Astrocyte (in vitro differentiated cells and primary cell): ENCODE results near the gene SPESP1. TPM values are rescaled to one million over a fixed set of nuclear protein-coding genes. Genes with fewer than 3 reads are reported as not detected.

ENCODE experiments used
- DNase-seq: peaks from one replicate; pipeline ENCODE4 v3.0.0-alpha.2; 2010; ENCODE audit warnings: low read depth
- FAIRE-seq: peaks from 2 replicates; lab custom pipeline; 2011; peaks lifted over from hg19 to GRCh38; lab: Jason Lieb, UNC
- H2AFZ ChIP-seq: 2 replicates; pipeline ENCODE4 v1.6.0; 2012; ENCODE audit warnings: low read depth, low read length, inconsistent platforms
- H3K27ac ChIP-seq: 2 replicates; pipeline ENCODE4 v1.5.1; 2011; ENCODE audit warnings: low read depth, low read length, inconsistent platforms
- H3K27me3 ChIP-seq: 2 replicates; pipeline ENCODE4 v1.6.0; 2011; ENCODE audit warnings: low read length, inconsistent platforms; ENCODE audit not compliant: insufficient read depth
- H3K36me3 ChIP-seq: 2 replicates; pipeline ENCODE4 v1.5.1; 2011; ENCODE audit warnings: low read length, inconsistent platforms; ENCODE audit not compliant: insufficient read depth
- H3K4me1 ChIP-seq: 2 replicates; pipeline ENCODE4 v1.5.1; 2011; ENCODE audit warnings: low read length, inconsistent platforms; ENCODE audit not compliant: insufficient read depth
- H3K4me2 ChIP-seq: 2 replicates; pipeline ENCODE4 v1.6.0; 2012; ENCODE audit warnings: low read length, inconsistent platforms
- H3K4me3 ChIP-seq: 2 replicates; pipeline ENCODE4 v1.5.1; 2011; ENCODE audit warnings: low read depth, mild to moderate bottlenecking, low read length, inconsistent platforms; ENCODE audit not compliant: insufficient read depth
- H3K79me2 ChIP-seq: 2 replicates; pipeline ENCODE4 v1.6.0; 2012; ENCODE audit warnings: mild to moderate bottlenecking, low read length, inconsistent platforms; ENCODE audit not compliant: insufficient read depth
- H3K9ac ChIP-seq: 2 replicates; pipeline ENCODE4 v1.6.0; 2012; ENCODE audit warnings: mild to moderate bottlenecking, low read length, inconsistent platforms
- H3K9me3 ChIP-seq: 2 replicates; pipeline ENCODE4 v1.5.1; 2012; ENCODE audit warnings: low read depth, mild to moderate bottlenecking, low read length, inconsistent platforms; ENCODE audit not compliant: insufficient read depth
- H4K20me1 ChIP-seq: 2 replicates; pipeline ENCODE4 v1.6.0; 2012; ENCODE audit warnings: low read length, inconsistent platforms; ENCODE audit not compliant: insufficient read depth
- H3K27ac Mint-ChIP-seq: one replicate; pipeline ENCODE4 v1.8.0; 2021; ENCODE audit warnings: mild to moderate bottlenecking, mixed read lengths; ENCODE audit not compliant: unreplicated experiment
- H3K27me3 Mint-ChIP-seq: one replicate; pipeline ENCODE4 v1.8.0; 2021; ENCODE audit warnings: low read depth, mixed read lengths; ENCODE audit not compliant: unreplicated experiment
- H3K36me3 Mint-ChIP-seq: one replicate; pipeline ENCODE4 v1.8.0; 2021; ENCODE audit warnings: low read depth, mixed read lengths; ENCODE audit not compliant: unreplicated experiment
- H3K4me1 Mint-ChIP-seq: one replicate; pipeline ENCODE4 v1.8.0; 2021; ENCODE audit warnings: low read depth, mixed read lengths; ENCODE audit not compliant: unreplicated experiment
- H3K4me3 Mint-ChIP-seq: one replicate; pipeline ENCODE4 v1.8.0; 2021; ENCODE audit warnings: mild to moderate bottlenecking, moderate library complexity, mixed read lengths; ENCODE audit not compliant: unreplicated experiment
- H3K9me3 Mint-ChIP-seq: one replicate; pipeline ENCODE4 v1.8.0; 2021; ENCODE audit warnings: mild to moderate bottlenecking, mixed read lengths; ENCODE audit not compliant: unreplicated experiment
- EZH2 ChIP-seq: IDR thresholded peaks from 2 replicates; pipeline ENCODE4 v1.6.1; 2012; ENCODE audit warnings: mild to moderate bottlenecking, low read length, inconsistent platforms; ENCODE audit not compliant: insufficient read depth
- total RNA-seq: library from RNA; stranded (reverse); gene quantifications from 2 replicates; pipeline ENCODE4 v1.2.1, GENCODE V29; 2021
- TF ChIP-seq, protein P1 (sequence below): IDR thresholded peaks from 2 replicates; pipeline ENCODE4 v1.5.1; 2011; ENCODE audit warnings: low read depth, mild to moderate bottlenecking, inconsistent platforms, low read length, moderate library complexity; ENCODE audit not compliant: insufficient read depth

The SPESP1 gene
- total RNA-seq, 1 donor from 2014 or later, result not detected

DNA sequence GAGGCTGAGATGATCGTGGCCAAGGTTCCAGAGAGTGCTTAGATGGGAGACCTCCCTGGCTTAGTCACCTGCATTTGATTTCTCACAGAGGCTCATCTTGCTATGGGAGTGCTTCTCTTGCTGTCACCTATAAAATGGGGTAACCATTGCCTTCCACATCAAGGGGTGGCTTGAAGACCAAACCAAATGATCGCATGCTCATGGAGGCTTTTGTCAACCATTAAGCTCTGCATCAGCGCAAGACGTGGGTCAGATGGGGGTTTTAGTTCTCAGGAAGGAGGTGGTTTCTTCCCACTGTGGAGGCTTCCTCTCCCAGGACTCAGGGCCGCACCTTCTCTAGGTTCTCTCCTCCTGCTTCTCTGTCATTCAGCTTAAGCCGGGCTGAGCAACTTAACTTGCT lies 56.8 kb downstream of the SPESP1 start:
- TF ChIP-seq, protein P1, sequence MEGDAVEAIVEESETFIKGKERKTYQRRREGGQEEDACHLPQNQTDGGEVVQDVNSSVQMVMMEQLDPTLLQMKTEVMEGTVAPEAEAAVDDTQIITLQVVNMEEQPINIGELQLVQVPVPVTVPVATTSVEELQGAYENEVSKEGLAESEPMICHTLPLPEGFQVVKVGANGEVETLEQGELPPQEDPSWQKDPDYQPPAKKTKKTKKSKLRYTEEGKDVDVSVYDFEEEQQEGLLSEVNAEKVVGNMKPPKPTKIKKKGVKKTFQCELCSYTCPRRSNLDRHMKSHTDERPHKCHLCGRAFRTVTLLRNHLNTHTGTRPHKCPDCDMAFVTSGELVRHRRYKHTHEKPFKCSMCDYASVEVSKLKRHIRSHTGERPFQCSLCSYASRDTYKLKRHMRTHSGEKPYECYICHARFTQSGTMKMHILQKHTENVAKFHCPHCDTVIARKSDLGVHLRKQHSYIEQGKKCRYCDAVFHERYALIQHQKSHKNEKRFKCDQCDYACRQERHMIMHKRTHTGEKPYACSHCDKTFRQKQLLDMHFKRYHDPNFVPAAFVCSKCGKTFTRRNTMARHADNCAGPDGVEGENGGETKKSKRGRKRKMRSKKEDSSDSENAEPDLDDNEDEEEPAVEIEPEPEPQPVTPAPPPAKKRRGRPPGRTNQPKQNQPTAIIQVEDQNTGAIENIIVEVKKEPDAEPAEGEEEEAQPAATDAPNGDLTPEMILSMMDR, result no peak
- TF ChIP-seq EZH2, result no peak
- Mint-ChIP-seq H3K27me3 (peaks cover 24% of the 10 kb centered on the region), H3K9me3 (peaks cover 4% of the 10 kb centered on the region), H3K4me3 (no peak overlapping the region), H3K36me3 (no peaks in the 10 kb centered on the region), H3K27ac (no peak overlapping the region), H3K4me1 (peaks cover 14% of the 10 kb centered on the region)
- Histone ChIP-seq H3K4me1 (no peaks in the 10 kb centered on the region), H3K9me3 (no peaks in the 10 kb centered on the region), H3K4me3 (no peak overlapping the region), H3K27me3 (peaks cover 11% of the 10 kb centered on the region), H3K4me2 (no peak overlapping the region), H4K20me1 (no peaks in the 10 kb centered on the region), H3K79me2 (no peaks in the 10 kb centered on the region), H3K36me3 (no peaks in the 10 kb centered on the region), H3K27ac (no peak overlapping the region), H2AFZ (no peak overlapping the region), H3K9ac (no peak overlapping the region)
- FAIRE-seq (no peak), DNase-seq (no peak)

DNA sequence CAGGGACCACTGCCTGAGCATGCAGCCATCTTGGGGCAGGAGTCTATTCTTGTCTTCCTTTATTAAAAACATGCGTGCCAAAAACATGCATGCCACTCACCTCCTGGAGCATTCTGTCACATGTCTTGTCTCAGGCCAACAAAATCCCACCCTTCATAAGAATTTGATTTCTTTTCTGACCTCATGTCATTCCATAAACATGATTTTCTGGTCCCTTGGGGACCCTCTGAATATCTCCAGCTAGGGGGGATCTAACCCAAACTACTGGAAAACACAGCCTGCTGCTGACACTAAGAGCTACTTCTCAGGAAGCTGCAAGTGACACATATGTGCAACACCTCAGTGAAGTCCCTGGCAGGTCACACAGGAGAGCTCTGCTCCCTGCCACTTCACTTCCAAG lies 57.4 kb downstream of the SPESP1 start:
- Mint-ChIP-seq H3K9me3 (peaks cover 3% of the 10 kb centered on the region), H3K4me3 (no peak overlapping the region), H3K27ac (no peak overlapping the region), H3K4me1 (peaks cover 14% of the 10 kb centered on the region), H3K27me3 (peaks cover 24% of the 10 kb centered on the region), H3K36me3 (no peaks in the 10 kb centered on the region)
- TF ChIP-seq, protein P1, result no peak
- TF ChIP-seq EZH2, result no peak
- DNase-seq, result no peak
- H3K4me1 ChIP-seq, result no peaks in the 10 kb centered on the region
- H3K4me3 ChIP-seq, result no peak overlapping the region
- no peaks in the 10 kb centered on the region for H4K20me1 ChIP-seq
- no peak overlapping the region for H3K4me2 ChIP-seq
- no peak overlapping the region for H3K9ac ChIP-seq
- no peak overlapping the region for H3K27ac ChIP-seq
- no peaks in the 10 kb centered on the region for H3K79me2 ChIP-seq
- no peaks in the 10 kb centered on the region for H3K9me3 ChIP-seq
- no peak overlapping the region for H2AFZ ChIP-seq
- no peak for FAIRE-seq
- H3K27me3 ChIP-seq, result peaks cover 11% of the 10 kb centered on the region
- no peaks in the 10 kb centered on the region for H3K36me3 ChIP-seq

DNA sequence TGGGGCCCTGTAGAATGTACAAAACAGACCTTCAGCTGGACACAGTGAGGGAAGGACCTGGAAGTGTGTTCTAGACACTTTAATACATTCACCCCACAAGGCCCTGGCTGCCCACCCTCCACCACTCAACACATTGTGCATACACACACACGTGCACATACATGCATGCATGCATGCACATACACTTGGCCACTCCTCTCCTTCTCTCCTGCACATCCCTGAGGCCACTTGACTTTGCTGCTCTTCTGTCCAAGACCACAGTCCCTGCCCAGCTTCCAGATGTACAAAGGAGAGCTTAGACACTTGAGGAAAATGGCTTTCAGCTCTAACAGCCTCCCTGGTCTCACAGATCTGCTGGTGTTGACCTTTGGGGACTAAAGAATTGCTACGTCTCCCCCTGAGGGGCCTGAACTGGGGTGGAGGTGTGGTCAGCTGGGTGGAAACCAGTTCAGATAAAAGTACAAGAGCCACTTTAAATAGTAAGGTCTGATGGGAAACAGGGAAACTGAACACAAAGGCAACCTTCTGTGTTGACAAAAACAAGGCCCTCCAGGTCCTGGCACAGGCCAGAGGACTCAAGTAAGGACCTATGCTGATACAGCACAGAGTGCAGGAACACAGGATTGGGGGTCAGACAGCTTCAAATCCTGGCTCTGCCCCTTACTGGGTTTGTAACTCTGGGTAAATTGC lies 59.4 kb downstream of the SPESP1 start:
- no peak overlapping the region for H3K27ac Mint-ChIP-seq
- H4K20me1 ChIP-seq, result no peaks in the 10 kb centered on the region
- H3K79me2 ChIP-seq, result no peaks in the 10 kb centered on the region
- H3K4me3 ChIP-seq, result no peak overlapping the region
- H3K9me3 Mint-ChIP-seq, result peaks cover 3% of the 10 kb centered on the region
- peaks cover 26% of the 10 kb centered on the region for H3K4me1 Mint-ChIP-seq
- peaks cover 11% of the 10 kb centered on the region for H3K27me3 ChIP-seq
- H3K4me2 ChIP-seq, result no peak overlapping the region
- peaks cover 24% of the 10 kb centered on the region for H3K27me3 Mint-ChIP-seq
- no peak overlapping the region for H2AFZ ChIP-seq
- H3K36me3 ChIP-seq, result no peaks in the 10 kb centered on the region
- no peaks in the 10 kb centered on the region for H3K36me3 Mint-ChIP-seq
- H3K9ac ChIP-seq, result no peak overlapping the region
- no peak for DNase-seq
- H3K27ac ChIP-seq, result no peak overlapping the region
- no peak for TF ChIP-seq EZH2
- TF ChIP-seq, protein P1, result no peak
- FAIRE-seq, result no peak
- H3K4me1 ChIP-seq, result peaks cover 16% of the 10 kb centered on the region
- H3K9me3 ChIP-seq, result no peaks in the 10 kb centered on the region
- no peak overlapping the region for H3K4me3 Mint-ChIP-seq
